Right lobe of liver (tissue), 6 donors: ENCODE data around the gene PPP6R3. TPM values are rescaled to one million over a fixed set of nuclear protein-coding genes. Genes with fewer than 3 reads are reported as not detected.

Experiments used
- ATAC-seq, 4 donors: fragments of 200-7000 bp; cut with Tn5 transposase; one replicate each; pipeline ENCODE4 v1.9.1; 2020; ENCODE audit warnings: mild to moderate bottlenecking in 4 of 4, moderate library complexity in 4 of 4
- DNase-seq, 3 donors: peaks; one replicate each; pipeline ENCODE4 v3.0.0-alpha.2; 2020
- H3K27ac ChIP-seq, 3 donors: fragments of 200-600 bp; one replicate each; pipeline ENCODE4 v1.8.0; 2022
- H3K27me3 ChIP-seq, 2 donors: fragments of 200-600 bp; one replicate each; pipeline ENCODE4 v1.8.0; 2022
- H3K36me3 ChIP-seq, 4 donors: fragments of 200-600 bp; sonication (generic) in 1 of 4; one replicate each; pipeline versions ENCODE4 v1.5.1 to v1.8.0; 2017 to 2022; ENCODE audit warnings: control low read depth in 1 of 4
- H3K4me1 ChIP-seq, 4 donors: fragments of 200-600 bp; sonication (generic) in 1 of 4; one replicate each; pipeline versions ENCODE4 v1.5.1 to v1.8.0; 2017 to 2022; ENCODE audit warnings: control low read depth in 1 of 4
- H3K4me3 ChIP-seq, 3 donors: fragments of 200-600 bp; one replicate each; pipeline ENCODE4 v1.8.0; 2022
- H3K9me3 ChIP-seq, 4 donors: fragments of 200-600 bp; sonication (generic) in 1 of 4; one replicate each; pipeline versions ENCODE4 v1.5.1 to v1.8.0; 2017 to 2022; ENCODE audit warnings: control low read depth in 1 of 4
- CTCF ChIP-seq, 4 donors: fragments of 200-600 bp in 3 of 4; fragments of 450-650 bp in 1 of 4; IDR thresholded peaks; one replicate each; pipeline versions ENCODE4 v1.5.1 to v1.8.0; 2016 to 2022; ENCODE audit warnings: antibody characterized with exemption in 4 of 4, mild to moderate bottlenecking in 2 of 4
- POLR2A ChIP-seq: fragments of 450-650 bp; IDR thresholded peaks from one replicate; pipeline ENCODE4 v1.6.1; 2017; ENCODE audit warnings: antibody characterized with exemption, mild to moderate bottlenecking
- WGBS: methylation state at CpG from one replicate; pipeline ENCODE4 v1.1.6; 2018; ENCODE audit warnings: low coverage, low lambda C conversion rate; ENCODE audit not compliant: insufficient coverage; ENCODE audit errors: missing lambda C conversion rate; 5-methylcytosine and 5-hydroxymethylcytosine counted together
- intact Hi-C, 2 donors: fragments of 100-400 bp; cut with DNase I; formaldehyde crosslinking; loops; one replicate each; pipeline versions ENCODE4 v1.11.2 to v1.14.1; 2022
- total RNA-seq, 6 experiments: library from RNA; depleted of rRNA in 2 of 6; stranded (reverse); fragments of >200 nt in 2 of 6; fragmentation: NEBNext Ultra II Directional in 3 of 6; extraction: Animal tissue kit (Norgen Biotek cat#: 25700) in 3 of 6; gene quantifications; one replicate each; pipeline versions ENCODE4 v1.1.0 to v1.2.4, GENCODE V29; 2016 to 2023
- donor health status: DM: no; HTN: yes; CAD: no.
- donor health status: DM: no; HTN: no; CAD: no.
- donor health status: DM: no; HTN: no; CAD: no.
- donor health status: DM: no; HTN: yes; CAD: no.
- donor health status: DM: no; HTN: yes; CAD: no.

PPP6R3 gene
- total RNA-seq, 6 experiments from 2014 or later: 35.8 to 48.3 (median 39.2) TPM

- TF ChIP-seq CTCF (IDR thresholded peaks at IDR 0.05): no peak
- no peak for TF ChIP-seq POLR2A
- Histone ChIP-seq H3K9me3 (no peaks in the 10 kb centered on the region), H3K4me3 (no peak overlapping the region), H3K27ac (no peak overlapping the region), H3K27me3 (no peaks in the 10 kb centered on the region), H3K36me3 (no peaks in the 10 kb centered on the region), H3K4me1 (no peaks in the 10 kb centered on the region)
- DNase-seq (no peak), ATAC-seq (no peak)
- intact Hi-C loops: no loop called here
- 75% methylated on average over 6 of the region's 13 CpGs for WGBS
Observed at GRCh38 chr11:68658661-68659060, 198.1 kb downstream of the PPP6R3 start.

GRCh38 chr11:68659158-68659921 lies 198.8 kb downstream of the PPP6R3 start:
- Histone ChIP-seq H3K9me3 (no peaks in the 10 kb centered on the region), H3K4me1 (no peaks in the 10 kb centered on the region), H3K27ac (no peak overlapping the region), H3K27me3 (no peaks in the 10 kb centered on the region), H3K4me3 (no peak overlapping the region), H3K36me3 (no peaks in the 10 kb centered on the region)
- WGBS: 50% methylated on average over 13 of the region's 22 CpGs
- intact Hi-C loops: no loop called here
- peak in 2 of 3 donors; percentile 46 to 51 for DNase-seq
- no peak for TF ChIP-seq CTCF (IDR thresholded peaks at IDR 0.05)
- TF ChIP-seq POLR2A: no peak
- peak; percentile 54 to 81 (median 62) for ATAC-seq

- intact Hi-C loops: no loop called here
- Histone ChIP-seq H3K9me3 (no peaks in the 10 kb centered on the region), H3K36me3 (no peaks in the 10 kb centered on the region), H3K4me1 (no peaks in the 10 kb centered on the region), H3K27me3 (no peaks in the 10 kb centered on the region), H3K27ac (no peak overlapping the region), H3K4me3 (no peak overlapping the region)
- no peak for TF ChIP-seq POLR2A
- TF ChIP-seq CTCF (IDR thresholded peaks at IDR 0.05): no peak
- DNase-seq (no peak), ATAC-seq (no peak)
- WGBS: 81% methylated on average over 9 of the region's 18 CpGs
Observed at GRCh38 chr11:68660066-68660810, 199.7 kb downstream of the PPP6R3 start.

- TF ChIP-seq CTCF (IDR thresholded peaks at IDR 0.05) (no peak), POLR2A (no peak)
- Histone ChIP-seq H3K4me1 (no peaks in the 10 kb centered on the region), H3K36me3 (no peaks in the 10 kb centered on the region), H3K27ac (no peak overlapping the region), H3K27me3 (no peaks in the 10 kb centered on the region), H3K4me3 (no peak overlapping the region), H3K9me3 (no peaks in the 10 kb centered on the region)
- ATAC-seq (no peak), DNase-seq (no peak)
- intact Hi-C loops: no loop called here
- no CpG with 5 or more reads among the region's 15 CpGs for WGBS
Observed at GRCh38 chr11:68661014-68661413, 200.5 kb downstream of the PPP6R3 start.
